GM10266 (cell line): Measurements from ENCODE around the gene SCUBE1.

Source experiments
- DNase-seq: peaks from one replicate; pipeline ENCODE4 v3.0.0; 2012; ENCODE audit errors: extremely low spot score
- TF ChIP-seq, protein P1 (sequence below): IDR thresholded peaks from 2 replicates; pipeline ENCODE4 v1.5.1; 2012; ENCODE audit warnings: mild to moderate bottlenecking, low read depth; ENCODE audit not compliant: control insufficient read depth, insufficient read depth; ENCODE audit errors: missing control alignments

Gene SCUBE1

DNA sequence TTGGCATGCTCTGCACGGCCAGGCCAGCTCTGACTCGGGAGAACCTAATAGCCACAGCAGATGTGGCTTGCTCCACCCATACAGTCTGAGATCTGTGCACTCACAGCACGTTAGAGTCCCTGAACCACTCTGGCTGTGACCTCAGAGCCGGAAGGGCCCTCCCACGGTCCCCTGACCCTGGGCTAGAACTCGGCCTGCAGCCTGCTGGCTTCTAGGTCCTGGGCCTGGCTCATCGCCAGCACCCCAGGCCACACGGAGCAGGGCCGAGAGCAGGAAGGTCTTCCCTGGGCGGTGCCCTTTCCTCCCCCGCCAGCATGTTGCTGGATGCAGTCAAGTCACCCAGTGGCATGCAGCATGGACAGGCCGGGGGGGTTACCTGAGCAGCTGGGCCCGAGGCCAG lies 120.9 kb downstream of the SCUBE1 start:
- no peak for DNase-seq
- TF ChIP-seq, protein P1, sequence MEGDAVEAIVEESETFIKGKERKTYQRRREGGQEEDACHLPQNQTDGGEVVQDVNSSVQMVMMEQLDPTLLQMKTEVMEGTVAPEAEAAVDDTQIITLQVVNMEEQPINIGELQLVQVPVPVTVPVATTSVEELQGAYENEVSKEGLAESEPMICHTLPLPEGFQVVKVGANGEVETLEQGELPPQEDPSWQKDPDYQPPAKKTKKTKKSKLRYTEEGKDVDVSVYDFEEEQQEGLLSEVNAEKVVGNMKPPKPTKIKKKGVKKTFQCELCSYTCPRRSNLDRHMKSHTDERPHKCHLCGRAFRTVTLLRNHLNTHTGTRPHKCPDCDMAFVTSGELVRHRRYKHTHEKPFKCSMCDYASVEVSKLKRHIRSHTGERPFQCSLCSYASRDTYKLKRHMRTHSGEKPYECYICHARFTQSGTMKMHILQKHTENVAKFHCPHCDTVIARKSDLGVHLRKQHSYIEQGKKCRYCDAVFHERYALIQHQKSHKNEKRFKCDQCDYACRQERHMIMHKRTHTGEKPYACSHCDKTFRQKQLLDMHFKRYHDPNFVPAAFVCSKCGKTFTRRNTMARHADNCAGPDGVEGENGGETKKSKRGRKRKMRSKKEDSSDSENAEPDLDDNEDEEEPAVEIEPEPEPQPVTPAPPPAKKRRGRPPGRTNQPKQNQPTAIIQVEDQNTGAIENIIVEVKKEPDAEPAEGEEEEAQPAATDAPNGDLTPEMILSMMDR: no peak

DNA sequence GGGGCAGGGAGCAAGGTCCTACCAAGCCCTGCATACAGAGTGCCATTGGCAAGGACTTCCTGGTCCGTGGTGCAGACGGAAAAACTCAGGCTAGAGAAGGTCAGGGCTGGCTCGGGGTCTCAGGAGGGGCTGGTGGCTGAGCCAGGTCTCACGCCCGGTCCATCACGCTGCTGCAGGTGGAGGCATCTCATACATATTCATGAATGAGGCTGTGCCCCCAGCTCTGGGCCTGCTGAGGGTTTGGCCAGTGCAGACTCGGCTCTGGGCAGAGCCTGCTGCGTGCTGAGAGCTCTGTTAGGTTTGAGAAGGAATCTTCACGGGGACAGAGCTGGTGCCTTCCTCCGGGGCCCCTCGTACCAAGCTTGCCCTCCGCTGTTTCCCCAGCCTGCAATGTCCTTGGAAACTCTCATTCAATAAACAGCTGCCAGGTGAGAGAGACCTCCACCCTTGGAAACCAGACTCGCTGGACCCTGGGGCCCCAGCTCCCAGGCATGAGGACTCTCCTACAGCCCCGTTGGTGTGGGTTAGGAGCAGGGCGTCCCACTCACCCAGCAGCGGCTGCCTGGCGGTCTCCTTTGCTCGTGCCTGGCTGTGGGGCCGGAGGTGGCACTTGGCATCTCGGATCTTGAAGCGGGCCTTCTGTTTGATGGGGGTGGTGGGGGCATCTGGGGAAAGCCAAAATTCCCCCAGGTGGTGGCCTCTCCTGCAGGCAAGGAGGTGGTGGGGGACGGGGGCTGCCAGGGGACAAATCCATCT lies 122.4 kb downstream of the SCUBE1 start:
- DNase-seq: no peak
- TF ChIP-seq, protein P1: no peak

DNA sequence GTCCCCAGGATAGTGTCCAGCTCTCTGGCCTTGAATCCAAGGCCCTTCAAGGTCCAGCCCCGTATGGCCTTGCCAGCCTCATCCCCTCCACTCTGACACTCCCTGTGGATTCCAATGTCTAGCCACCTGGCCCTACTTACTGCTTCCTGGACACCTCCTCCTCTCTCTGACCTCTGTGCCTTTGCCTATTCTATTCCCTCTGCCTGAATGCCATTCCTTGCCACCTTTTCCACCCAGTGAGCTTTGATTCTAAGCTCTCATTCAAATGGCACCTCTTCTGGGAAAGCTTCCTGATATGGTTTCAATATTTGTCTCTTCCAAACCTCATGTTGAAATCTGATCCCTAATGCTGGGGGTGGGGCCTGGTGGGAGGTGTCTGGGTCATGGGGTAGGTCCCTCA lies 124.4 kb downstream of the SCUBE1 start:
- TF ChIP-seq, protein P1: no peak
- no peak for DNase-seq

DNA sequence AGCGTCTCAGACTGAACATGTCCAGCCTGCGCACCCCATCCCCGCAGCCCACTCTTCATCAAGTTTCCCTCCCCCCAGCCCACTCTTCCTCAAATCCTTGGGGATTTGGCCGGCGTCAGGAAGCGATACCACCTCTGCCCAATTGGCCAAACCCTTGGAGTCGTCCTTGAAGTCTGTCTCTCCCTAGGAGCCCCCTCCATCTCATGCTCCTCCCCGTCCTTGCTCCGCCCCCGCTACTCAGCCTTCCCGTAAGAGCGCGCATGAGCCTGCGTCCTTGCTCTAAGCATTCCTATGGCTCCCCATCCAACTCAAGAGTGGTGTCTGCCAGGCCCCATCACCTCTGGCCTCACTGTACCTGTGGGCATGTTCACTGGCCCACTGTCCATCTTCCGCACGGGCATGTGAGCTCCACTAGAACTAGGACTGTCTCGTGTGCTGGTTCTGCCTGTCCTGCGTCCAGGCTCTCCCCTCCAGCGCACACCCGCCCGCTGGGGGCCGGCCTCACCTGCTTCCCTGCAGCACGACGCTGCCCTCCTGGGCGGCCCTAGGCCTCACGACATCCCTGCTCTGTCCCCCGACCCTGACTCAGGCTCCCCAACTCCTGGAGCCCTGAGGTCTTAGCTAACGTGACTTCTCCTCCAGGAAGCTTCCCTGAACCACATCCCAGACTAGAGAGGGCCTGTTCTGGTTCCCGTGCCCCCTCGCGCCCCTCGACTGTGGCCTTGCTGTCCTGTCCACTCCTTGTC lies 125.7 kb downstream of the SCUBE1 start:
- TF ChIP-seq, protein P1: no peak
- no peak for DNase-seq

DNA sequence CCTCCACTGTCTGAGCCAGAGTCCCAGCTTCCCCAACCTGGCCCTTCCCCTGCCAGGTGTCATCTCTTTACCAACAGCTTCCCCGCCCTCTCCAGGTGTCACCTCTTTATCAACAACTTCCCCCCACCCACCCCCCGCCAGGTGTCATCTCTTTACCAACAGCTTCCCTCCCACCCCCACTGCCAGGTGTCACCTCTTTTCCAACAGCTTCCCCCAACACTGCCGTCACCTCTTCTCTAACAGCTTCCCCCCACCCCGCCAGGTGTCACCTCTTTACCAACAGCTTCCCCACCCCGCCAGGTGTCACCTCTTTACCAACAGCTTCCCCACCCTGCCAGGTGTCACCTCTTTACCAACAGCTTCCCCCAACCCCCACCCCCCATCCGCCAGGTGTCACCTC lies 126.4 kb downstream of the SCUBE1 start:
- no peak for DNase-seq
- TF ChIP-seq, protein P1: no peak

DNA sequence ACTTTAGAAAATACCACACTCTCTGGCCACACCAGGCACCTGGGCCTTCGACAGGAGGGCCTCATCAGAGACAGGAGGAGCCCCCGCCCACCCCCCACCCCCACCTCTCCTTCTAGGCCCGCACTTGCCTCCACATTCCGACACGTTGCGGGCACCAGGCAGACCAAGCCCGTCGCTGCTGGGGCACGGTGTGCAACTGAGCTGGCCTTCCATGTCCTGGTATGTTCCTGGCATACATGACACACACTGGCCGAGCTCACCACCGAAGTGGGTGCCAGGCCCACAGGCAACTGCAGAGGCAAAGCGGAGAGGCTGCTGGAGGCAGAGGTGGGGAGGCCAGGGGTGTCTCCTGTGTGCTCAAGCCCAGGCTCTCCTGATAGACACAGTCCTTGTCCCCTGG lies 129.2 kb downstream of the SCUBE1 start:
- DNase-seq: no peak
- TF ChIP-seq, protein P1: no peak

DNA sequence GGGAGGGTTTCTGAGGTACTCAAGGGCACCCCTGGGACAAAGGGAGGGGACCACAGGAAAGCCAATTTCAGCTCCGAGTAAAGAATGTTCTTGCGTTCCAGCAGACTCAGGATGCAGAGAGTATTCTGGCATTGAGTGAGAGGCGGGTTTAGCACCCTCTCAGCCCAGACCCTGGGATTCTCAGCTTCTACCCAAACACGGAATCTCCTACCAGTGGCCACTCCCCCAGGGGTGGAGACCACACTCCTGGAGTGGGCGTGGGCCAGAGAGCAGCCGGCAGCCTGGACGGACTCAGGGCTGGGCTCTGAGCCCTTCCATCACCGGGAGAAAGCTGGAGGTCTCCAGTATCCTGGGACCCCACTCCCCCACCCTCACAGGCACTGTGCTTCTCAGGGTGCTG lies 130.1 kb downstream of the SCUBE1 start:
- no peak for DNase-seq
- TF ChIP-seq, protein P1: no peak
